ENCODE measurements around the gene TEX48.

TEX48 gene

GRCh38 chr9:114681594-114682332 is at the start of gene TEX48:
TSS of gene TEX48 (minus strand) at chr9:114682192. CDS start at chr9:114671723, 10,469 bp downstream.
- DNase-seq (ENCODE audit: low read depth) = peak; percentile 64

GRCh38 chr9:114731701-114732100 is 49.7 kb upstream of the TEX48 start:
- DNase-seq (ENCODE audit: low read depth) = no peak

GRCh38 chr9:114729706-114730105 is 47.7 kb upstream of the TEX48 start:
- no peak for DNase-seq (ENCODE audit: low read depth)

- DNase-seq (ENCODE audit: low read depth) = no peak
Observed at GRCh38 chr9:114725930-114726329, 43.9 kb upstream of the TEX48 start.

GRCh38 chr9:114724744-114725143 is 42.8 kb upstream of the TEX48 start:
- no peak for DNase-seq (ENCODE audit: low read depth)

- no peak for DNase-seq (ENCODE audit: low read depth)
Observed at GRCh38 chr9:114723931-114724330, 41.9 kb upstream of the TEX48 start.

GRCh38 chr9:114722937-114723620 is 41.1 kb upstream of the TEX48 start:
- no peak for DNase-seq (ENCODE audit: low read depth)

- no peak for DNase-seq (ENCODE audit: low read depth)
Observed at GRCh38 chr9:114722081-114722621, 40.2 kb upstream of the TEX48 start.

- no peak for DNase-seq (ENCODE audit: low read depth)
Observed at GRCh38 chr9:114721491-114722079, 39.6 kb upstream of the TEX48 start.

GRCh38 chr9:114720086-114720676 is 38.2 kb upstream of the TEX48 start:
- no peak for DNase-seq (ENCODE audit: low read depth)

GRCh38 chr9:114719290-114719689 is 37.3 kb upstream of the TEX48 start:
- no peak for DNase-seq (ENCODE audit: low read depth)

- DNase-seq (ENCODE audit: low read depth) = peak; percentile 76
Observed at GRCh38 chr9:114718801-114719221, 36.8 kb upstream of the TEX48 start.

GRCh38 chr9:114717908-114718486 is 36.0 kb upstream of the TEX48 start:
- DNase-seq (ENCODE audit: low read depth) = no peak

- DNase-seq (ENCODE audit: low read depth) = no peak
Observed at GRCh38 chr9:114709636-114710035, 27.6 kb upstream of the TEX48 start.

- DNase-seq (ENCODE audit: low read depth) = no peak
Observed at GRCh38 chr9:114706711-114707110, 24.7 kb upstream of the TEX48 start.

- DNase-seq (ENCODE audit: low read depth) = no peak
Observed at GRCh38 chr9:114701988-114702387, 20.0 kb upstream of the TEX48 start.

GRCh38 chr9:114697951-114698351 is 16.0 kb upstream of the TEX48 start:
- no peak for DNase-seq (ENCODE audit: low read depth)

- peak; percentile 51 for DNase-seq (ENCODE audit: low read depth)
Observed at GRCh38 chr9:114696814-114697544, 15.0 kb upstream of the TEX48 start.

GRCh38 chr9:114695948-114696347 is 14.0 kb upstream of the TEX48 start:
- DNase-seq (ENCODE audit: low read depth) = no peak

GRCh38 chr9:114694719-114695269 is 12.8 kb upstream of the TEX48 start:
- DNase-seq (ENCODE audit: low read depth) = no peak

- no peak for DNase-seq (ENCODE audit: low read depth)
Observed at GRCh38 chr9:114694146-114694545, 12.2 kb upstream of the TEX48 start.

Measured in stimulated activated CD8-positive, alpha-beta memory T cell treated with anti-CD3 and anti-CD28 coated beads, Interleukin-4, amount 100 ng/mL, for 24 hours (primary cell).